Nephron progenitor cell (in vitro differentiated cells): ENCODE measurements around the gene XRCC1.
A peak's percentile ranks its signal among the peaks of the same experiment; 100 is the strongest.
"Not testable (repeated sequence)": the region's sequence is repeated elsewhere in the genome, so short reads cannot be mapped to it uniquely, and the experiment has no call there.

Experiments used
- DNase-seq: peaks from one replicate; pipeline ENCODE4 v3.0.0; 2021
- H3K27ac Mint-ChIP-seq: 2 replicates; pipeline ENCODE4 v1.8.0; 2021; ENCODE audit warnings: mild to moderate bottlenecking, moderate library complexity, mixed read lengths
- H3K27me3 Mint-ChIP-seq: 2 replicates; pipeline ENCODE4 v1.8.0; 2021; ENCODE audit warnings: mild to moderate bottlenecking, low read depth, mixed read lengths; ENCODE audit not compliant: poor library complexity
- H3K36me3 Mint-ChIP-seq: 2 replicates; pipeline ENCODE4 v1.8.0; 2021; ENCODE audit warnings: low read depth, mixed read lengths
- H3K4me1 Mint-ChIP-seq: 2 replicates; pipeline ENCODE4 v1.8.0; 2021; ENCODE audit warnings: mixed read lengths
- H3K4me3 Mint-ChIP-seq: 2 replicates; pipeline ENCODE4 v1.8.0; 2021; ENCODE audit warnings: mild to moderate bottlenecking, moderate library complexity, mixed read lengths
- H3K9me3 Mint-ChIP-seq: 2 replicates; pipeline ENCODE4 v1.8.0; 2021; ENCODE audit warnings: mild to moderate bottlenecking, moderate library complexity, mixed read lengths
- TF ChIP-seq, protein P1 (sequence below): fragments of 200-600 bp; sonication (generic); IDR thresholded peaks from 2 replicates; pipeline ENCODE4 v1.5.0; 2021; ENCODE audit warnings: antibody characterized with exemption

The XRCC1 gene

DNA sequence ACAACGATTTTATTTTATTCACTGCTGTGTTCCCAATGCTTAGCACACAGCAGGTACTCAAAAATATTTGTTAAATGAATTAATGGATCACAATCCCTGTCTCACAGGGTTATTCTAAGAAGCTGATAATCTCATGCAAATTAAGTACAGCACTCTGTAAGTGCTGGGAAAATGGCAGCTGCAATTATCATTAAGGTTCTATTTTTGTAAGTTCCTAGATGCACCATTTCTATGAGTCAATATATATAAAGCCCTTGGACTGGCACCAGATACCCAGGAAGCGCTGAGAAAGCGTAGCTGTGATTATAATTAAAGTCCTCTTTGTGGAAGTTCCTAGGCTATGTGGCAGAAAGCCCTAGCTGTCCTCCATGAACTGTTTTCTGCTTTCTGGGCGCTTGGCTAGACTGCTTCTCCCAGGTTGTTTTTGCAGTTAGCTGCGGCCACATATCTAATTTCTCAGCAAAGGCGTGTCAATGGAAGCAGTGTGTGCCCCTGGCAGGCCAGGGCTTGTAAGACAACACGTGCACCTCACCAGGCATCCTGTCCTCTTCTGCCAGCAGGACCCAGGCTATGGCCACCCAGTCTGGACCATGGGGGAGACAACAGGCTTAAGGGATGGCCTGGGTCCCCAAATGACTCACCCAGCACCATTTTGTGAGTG is 31.4 kb upstream of the XRCC1 start:
- H3K9me3 Mint-ChIP-seq = no peaks in the 10 kb centered on the region
- H3K27me3 Mint-ChIP-seq = peaks cover 3% of the 10 kb centered on the region
- peaks cover 9% of the 10 kb centered on the region for H3K4me1 Mint-ChIP-seq
- no peak overlapping the region for H3K27ac Mint-ChIP-seq
- DNase-seq = no peak
- H3K4me3 Mint-ChIP-seq = no peak overlapping the region
- TF ChIP-seq, protein P1, sequence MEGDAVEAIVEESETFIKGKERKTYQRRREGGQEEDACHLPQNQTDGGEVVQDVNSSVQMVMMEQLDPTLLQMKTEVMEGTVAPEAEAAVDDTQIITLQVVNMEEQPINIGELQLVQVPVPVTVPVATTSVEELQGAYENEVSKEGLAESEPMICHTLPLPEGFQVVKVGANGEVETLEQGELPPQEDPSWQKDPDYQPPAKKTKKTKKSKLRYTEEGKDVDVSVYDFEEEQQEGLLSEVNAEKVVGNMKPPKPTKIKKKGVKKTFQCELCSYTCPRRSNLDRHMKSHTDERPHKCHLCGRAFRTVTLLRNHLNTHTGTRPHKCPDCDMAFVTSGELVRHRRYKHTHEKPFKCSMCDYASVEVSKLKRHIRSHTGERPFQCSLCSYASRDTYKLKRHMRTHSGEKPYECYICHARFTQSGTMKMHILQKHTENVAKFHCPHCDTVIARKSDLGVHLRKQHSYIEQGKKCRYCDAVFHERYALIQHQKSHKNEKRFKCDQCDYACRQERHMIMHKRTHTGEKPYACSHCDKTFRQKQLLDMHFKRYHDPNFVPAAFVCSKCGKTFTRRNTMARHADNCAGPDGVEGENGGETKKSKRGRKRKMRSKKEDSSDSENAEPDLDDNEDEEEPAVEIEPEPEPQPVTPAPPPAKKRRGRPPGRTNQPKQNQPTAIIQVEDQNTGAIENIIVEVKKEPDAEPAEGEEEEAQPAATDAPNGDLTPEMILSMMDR = no peak
- peaks cover 38% of the 10 kb centered on the region for H3K36me3 Mint-ChIP-seq

DNA sequence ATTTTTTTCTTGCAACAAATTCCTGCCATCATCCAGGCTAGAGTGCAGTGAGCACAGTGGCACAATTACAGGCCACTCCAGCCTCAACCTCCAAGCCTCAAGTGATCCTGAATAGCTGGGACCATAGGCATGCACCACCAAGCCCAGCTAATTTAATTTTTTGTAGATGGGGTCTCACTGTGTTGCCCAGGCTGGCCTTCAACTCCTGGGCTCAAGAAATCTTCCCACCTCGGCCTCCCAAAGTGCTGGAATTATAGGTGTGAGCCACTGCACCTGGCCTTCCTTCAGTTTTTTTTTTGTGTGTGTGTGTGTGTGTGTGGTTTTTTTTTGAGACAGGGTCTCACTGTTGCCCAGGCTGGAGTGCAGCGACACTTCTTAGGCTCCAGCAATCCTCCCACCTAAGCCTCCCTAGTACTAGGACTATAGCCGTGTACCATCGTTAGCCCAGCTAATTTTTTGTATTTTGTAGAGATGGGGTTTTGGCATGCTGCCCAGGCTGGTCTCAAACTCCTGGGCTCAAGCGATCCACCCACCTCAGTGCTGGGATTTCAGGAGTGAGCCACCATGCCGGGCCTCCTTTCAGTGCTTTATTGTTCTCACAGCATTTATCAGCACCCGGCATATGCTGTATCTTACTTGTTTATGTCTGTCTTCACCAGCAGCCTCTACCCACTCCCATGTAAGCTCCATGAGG is 30.7 kb upstream of the XRCC1 start:
- TF ChIP-seq, protein P1 = no peak
- Mint-ChIP-seq H3K9me3 (no peaks in the 10 kb centered on the region), H3K36me3 (peaks cover 40% of the 10 kb centered on the region), H3K27me3 (peaks cover 3% of the 10 kb centered on the region), H3K4me3 (no peak overlapping the region), H3K27ac (no peak overlapping the region), H3K4me1 (peaks cover 7% of the 10 kb centered on the region)
- no peak for DNase-seq

DNA sequence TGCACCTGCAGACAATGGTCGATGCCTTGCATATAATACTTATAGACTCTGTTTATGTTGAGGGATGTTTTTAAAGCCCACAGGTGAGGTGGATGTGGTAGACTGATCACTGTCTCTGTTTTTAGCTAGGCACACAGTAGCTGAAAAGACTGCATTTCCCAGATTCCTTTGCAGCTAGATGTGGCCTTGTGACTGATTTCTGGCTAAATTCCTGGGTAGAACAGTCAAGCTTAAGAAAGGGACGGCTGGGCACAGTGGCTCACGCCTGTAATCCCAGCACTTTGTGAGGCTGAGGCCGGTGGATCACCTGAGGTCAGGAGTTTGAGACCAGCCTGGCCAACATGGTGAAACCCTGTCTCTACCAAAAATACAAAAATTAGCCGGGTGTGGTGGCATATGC is 25.0 kb upstream of the XRCC1 start:
- H3K27me3 Mint-ChIP-seq, H3K27ac Mint-ChIP-seq, H3K9me3 Mint-ChIP-seq, DNase-seq, H3K4me3 Mint-ChIP-seq: not testable (repeated sequence)
- Mint-ChIP-seq H3K36me3 (peaks cover 12% of the 10 kb centered on the region), H3K4me1 (peaks cover 25% of the 10 kb centered on the region)

DNA sequence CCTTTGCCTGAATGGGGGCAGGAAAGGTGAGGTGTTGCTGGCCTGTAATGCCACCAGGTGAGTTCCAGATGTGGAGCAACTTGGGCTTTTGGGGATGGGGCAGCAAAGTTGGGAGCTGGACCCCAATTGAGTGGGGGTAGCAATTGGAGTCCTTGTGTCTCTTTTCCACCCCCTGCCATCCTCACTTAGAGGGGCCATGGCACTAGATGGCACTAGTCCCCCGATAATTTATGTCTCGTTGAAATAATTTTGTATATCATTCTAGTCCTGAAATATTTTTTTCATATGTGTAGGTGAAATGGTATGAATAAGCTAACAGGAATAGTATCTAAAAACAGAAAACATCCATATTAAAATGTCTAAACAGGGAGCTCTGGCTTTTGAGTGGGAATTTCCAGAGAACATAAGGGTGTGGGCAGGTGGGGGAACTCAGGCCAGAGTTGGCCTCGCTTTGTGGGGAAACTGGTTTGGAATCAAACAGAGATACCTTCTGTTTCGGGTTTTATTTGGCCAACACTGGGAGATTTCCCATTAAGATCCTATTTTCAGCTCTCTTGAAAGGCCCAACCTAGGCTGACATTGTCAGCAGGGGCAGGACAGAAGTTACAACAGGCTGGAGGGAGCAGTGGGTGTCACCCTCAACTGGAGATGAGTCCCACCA is 24.4 kb upstream of the XRCC1 start:
- H3K36me3 Mint-ChIP-seq = peaks cover 11% of the 10 kb centered on the region
- no peak overlapping the region for H3K4me3 Mint-ChIP-seq
- H3K27ac Mint-ChIP-seq = no peak overlapping the region
- H3K9me3 Mint-ChIP-seq = no peaks in the 10 kb centered on the region
- TF ChIP-seq, protein P1 = no peak
- no peaks in the 10 kb centered on the region for H3K27me3 Mint-ChIP-seq
- no peak for DNase-seq
- peaks cover 25% of the 10 kb centered on the region for H3K4me1 Mint-ChIP-seq

DNA sequence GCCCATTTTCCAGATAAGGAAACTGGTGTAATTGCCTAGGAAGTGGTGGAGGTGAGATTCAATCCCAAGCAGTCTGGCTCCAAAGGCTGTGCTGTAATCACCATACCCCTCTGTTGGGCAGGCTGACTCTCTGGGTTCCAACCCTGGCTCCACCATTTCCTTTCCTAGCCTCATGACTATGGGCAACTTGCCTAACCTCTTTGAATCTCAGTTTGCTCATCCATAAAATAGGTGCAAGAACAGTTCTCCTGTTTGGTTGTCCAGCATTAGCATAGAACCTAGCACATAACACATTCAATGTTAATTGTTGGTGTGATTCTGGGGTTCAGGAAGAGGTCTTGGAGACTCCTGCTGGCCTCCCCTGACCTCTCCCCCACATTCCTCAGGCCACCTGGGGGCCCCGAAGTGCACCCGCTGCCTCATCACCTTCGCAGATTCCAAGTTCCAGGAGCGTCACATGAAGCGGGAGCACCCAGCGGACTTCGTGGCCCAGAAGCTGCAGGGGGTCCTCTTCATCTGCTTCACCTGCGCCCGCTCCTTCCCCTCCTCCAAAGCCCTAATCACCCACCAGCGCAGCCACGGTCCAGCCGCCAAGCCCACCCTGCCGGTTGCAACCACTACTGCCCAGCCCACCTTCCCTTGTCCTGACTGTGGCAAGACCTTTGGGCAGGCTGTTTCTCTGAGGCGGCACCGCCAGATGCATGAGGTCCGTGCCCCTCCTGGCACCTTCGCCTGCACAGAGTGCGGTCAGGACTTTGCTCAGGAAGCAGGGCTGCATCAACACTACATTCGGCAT is 23.3 kb upstream of the XRCC1 start:
- Mint-ChIP-seq H3K4me3 (peak overlapping the region; percentile 60), H3K4me1 (peaks cover 29% of the 10 kb centered on the region), H3K36me3 (peaks cover 10% of the 10 kb centered on the region), H3K27ac (no peak overlapping the region), H3K9me3 (no peaks in the 10 kb centered on the region), H3K27me3 (no peaks in the 10 kb centered on the region)
- no peak for DNase-seq
- TF ChIP-seq, protein P1 = no peak

DNA sequence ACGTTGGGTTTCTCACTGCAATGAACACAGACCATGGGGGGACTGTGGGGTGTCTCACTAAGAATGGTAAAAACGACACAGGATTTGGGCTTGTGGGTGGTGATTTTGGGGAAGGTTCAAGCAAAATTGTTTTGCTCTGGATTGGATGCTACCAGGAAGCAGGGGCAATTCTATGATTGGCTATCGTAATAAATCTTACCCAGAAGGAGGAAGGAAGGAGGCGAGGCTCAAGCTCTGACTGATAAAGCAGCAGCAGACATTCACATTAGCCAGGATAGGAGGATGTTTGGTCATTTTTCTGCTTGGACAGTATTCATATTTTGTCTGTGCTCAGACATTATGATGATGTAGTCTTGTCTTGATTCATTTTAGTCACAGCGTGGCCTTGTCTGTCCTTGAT is 22.5 kb upstream of the XRCC1 start:
- Mint-ChIP-seq H3K4me3 (peak overlapping the region; percentile 95), H3K27me3 (no peaks in the 10 kb centered on the region), H3K4me1 (peaks cover 35% of the 10 kb centered on the region), H3K27ac (peak overlapping the region; percentile 88), H3K9me3 (no peaks in the 10 kb centered on the region), H3K36me3 (peaks cover 16% of the 10 kb centered on the region)
- no peak for DNase-seq
- TF ChIP-seq, protein P1 = no peak
